Measurements from ENCODE around the gene CRTC1.

DNA sequence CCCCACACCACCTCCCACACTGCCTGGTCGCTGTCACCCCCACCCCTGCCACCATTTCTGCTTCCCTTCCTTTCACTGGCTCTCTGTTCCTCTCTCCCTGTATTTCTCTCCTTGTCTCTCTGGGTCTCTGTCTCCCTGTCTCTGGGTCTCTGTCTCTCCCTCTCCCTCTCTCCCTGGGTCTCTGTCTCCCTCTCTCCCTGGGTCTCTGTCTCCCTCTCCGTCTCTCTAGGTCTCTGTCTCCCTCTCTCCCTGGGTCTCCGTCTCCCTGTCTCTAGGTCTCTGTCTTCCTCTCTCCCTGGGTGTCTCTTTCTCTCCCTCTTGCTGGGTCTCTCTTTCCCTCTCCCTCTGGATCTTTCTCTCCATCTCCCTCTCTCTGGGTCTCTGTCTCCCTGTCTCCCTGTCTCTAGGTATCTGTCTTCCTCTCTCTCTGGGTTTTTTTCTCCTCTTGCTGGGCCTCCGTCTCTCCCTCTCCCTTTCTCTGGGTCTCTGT is 25.1 kb upstream of the CRTC1 start:
- TF ChIP-seq POLR2A (IDR thresholded peaks at IDR 0.05) (no peak), POLR2AphosphoS5 (IDR thresholded peaks at IDR 0.05) (no peak), EP300 (IDR thresholded peaks at IDR 0.05) (no peak)
- TF ChIP-seq, protein P1, sequence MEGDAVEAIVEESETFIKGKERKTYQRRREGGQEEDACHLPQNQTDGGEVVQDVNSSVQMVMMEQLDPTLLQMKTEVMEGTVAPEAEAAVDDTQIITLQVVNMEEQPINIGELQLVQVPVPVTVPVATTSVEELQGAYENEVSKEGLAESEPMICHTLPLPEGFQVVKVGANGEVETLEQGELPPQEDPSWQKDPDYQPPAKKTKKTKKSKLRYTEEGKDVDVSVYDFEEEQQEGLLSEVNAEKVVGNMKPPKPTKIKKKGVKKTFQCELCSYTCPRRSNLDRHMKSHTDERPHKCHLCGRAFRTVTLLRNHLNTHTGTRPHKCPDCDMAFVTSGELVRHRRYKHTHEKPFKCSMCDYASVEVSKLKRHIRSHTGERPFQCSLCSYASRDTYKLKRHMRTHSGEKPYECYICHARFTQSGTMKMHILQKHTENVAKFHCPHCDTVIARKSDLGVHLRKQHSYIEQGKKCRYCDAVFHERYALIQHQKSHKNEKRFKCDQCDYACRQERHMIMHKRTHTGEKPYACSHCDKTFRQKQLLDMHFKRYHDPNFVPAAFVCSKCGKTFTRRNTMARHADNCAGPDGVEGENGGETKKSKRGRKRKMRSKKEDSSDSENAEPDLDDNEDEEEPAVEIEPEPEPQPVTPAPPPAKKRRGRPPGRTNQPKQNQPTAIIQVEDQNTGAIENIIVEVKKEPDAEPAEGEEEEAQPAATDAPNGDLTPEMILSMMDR (IDR thresholded peaks at IDR 0.05), result no peak
